Peyer's patch (tissue), 4 donors: ENCODE results near the gene TBC1D2. TPM values are rescaled to one million over a fixed set of nuclear protein-coding genes. Genes with fewer than 3 reads are reported as not detected.

ENCODE experiments used
- DNase-seq, 3 donors: peaks; one replicate each; pipeline ENCODE4 v3.0.0-alpha.2; 2017 to 2019
- H3K27ac ChIP-seq, 4 donors: fragments of 200-600 bp; sonication (generic); one replicate each; pipeline ENCODE4 v1.5.1; 2016 to 2019
- H3K27me3 ChIP-seq, 2 donors: fragments of 200-600 bp; sonication (generic); one replicate each; pipeline ENCODE4 v1.5.1; 2019
- H3K36me3 ChIP-seq, 3 donors: fragments of 200-600 bp; sonication (generic); one replicate each; pipeline ENCODE4 v1.5.1; 2016 to 2019
- H3K4me1 ChIP-seq, 4 donors: fragments of 200-600 bp; sonication (generic); one replicate each; pipeline ENCODE4 v1.5.1; 2016 to 2019
- H3K4me3 ChIP-seq, 4 donors: fragments of 200-600 bp; sonication (generic); 1 replicate in 3 of 4; 2 replicates in 1 of 4; pipeline ENCODE4 v1.5.1; 2016 to 2019; ENCODE audit warnings: mild to moderate bottlenecking in 1 of 4
- H3K9me3 ChIP-seq, 4 donors: fragments of 200-600 bp; sonication (generic); one replicate each; pipeline ENCODE4 v1.5.1; 2016 to 2019; ENCODE audit warnings: mild to moderate bottlenecking in 1 of 4
- POLR2A ChIP-seq, 2 donors: fragments of 450-650 bp; IDR thresholded peaks; one replicate each; pipeline ENCODE4 v1.5.1; 2017; ENCODE audit warnings: antibody characterized with exemption in 2 of 2, mild to moderate bottlenecking in 2 of 2, moderate library complexity in 2 of 2
- small RNA-seq, 2 donors: library from RNA; depleted of rRNA; stranded (forward); fragments of <200 nt; gene quantifications; one replicate each; pipeline ENCODE3, GENCODE V24; 2016
- total RNA-seq, 4 donors: library from RNA; depleted of rRNA; stranded (reverse); fragments of >200 nt; gene quantifications; one replicate each; pipeline ENCODE4 v1.1.0, GENCODE V29; 2016
- TF ChIP-seq, protein P1 (sequence below), 6 experiments: fragments of 450-650 bp in 4 of 6; fragments of 200-600 bp in 2 of 6; sonication (generic) in 1 of 6; IDR thresholded peaks; one replicate each; pipeline ENCODE4 v1.5.1; 2017 to 2019; ENCODE audit warnings: antibody characterized with exemption in 6 of 6, mild to moderate bottlenecking in 3 of 6, moderate library complexity in 1 of 6

TBC1D2 gene
- total RNA-seq, 4 donors from 2014 or later = 28.1 to 68.8 (median 48.4) TPM

GRCh38 chr9:98150164-98150563 lies 105.3 kb downstream of the TBC1D2 start:
- TF ChIP-seq, protein P1, sequence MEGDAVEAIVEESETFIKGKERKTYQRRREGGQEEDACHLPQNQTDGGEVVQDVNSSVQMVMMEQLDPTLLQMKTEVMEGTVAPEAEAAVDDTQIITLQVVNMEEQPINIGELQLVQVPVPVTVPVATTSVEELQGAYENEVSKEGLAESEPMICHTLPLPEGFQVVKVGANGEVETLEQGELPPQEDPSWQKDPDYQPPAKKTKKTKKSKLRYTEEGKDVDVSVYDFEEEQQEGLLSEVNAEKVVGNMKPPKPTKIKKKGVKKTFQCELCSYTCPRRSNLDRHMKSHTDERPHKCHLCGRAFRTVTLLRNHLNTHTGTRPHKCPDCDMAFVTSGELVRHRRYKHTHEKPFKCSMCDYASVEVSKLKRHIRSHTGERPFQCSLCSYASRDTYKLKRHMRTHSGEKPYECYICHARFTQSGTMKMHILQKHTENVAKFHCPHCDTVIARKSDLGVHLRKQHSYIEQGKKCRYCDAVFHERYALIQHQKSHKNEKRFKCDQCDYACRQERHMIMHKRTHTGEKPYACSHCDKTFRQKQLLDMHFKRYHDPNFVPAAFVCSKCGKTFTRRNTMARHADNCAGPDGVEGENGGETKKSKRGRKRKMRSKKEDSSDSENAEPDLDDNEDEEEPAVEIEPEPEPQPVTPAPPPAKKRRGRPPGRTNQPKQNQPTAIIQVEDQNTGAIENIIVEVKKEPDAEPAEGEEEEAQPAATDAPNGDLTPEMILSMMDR (IDR thresholded peaks at IDR 0.05) = no peak
- TF ChIP-seq POLR2A (IDR thresholded peaks at IDR 0.05) = no peak
- H3K27ac ChIP-seq = no peak overlapping the region
- peak in 1 of 3 donors; percentile 33 for DNase-seq

GRCh38 chr9:98149422-98149821 lies 106.0 kb downstream of the TBC1D2 start:
- peaks cover 5 to 32% (median 17%) of the 10 kb centered on the region in 4 donors for H3K4me1 ChIP-seq
- no peak overlapping the region for H3K4me3 ChIP-seq
- peaks cover 0 to 14% (median 0%) of the 10 kb centered on the region in 3 donors for H3K36me3 ChIP-seq
- H3K27ac ChIP-seq = no peak overlapping the region
- DNase-seq = peak in 2 of 3 donors; percentile 10 to 23
- no peaks in the 10 kb centered on the region for H3K9me3 ChIP-seq
- no peaks in the 10 kb centered on the region for H3K27me3 ChIP-seq
- TF ChIP-seq, protein P1 (IDR thresholded peaks at IDR 0.05) = no peak
- no peak for TF ChIP-seq POLR2A (IDR thresholded peaks at IDR 0.05)

More at GRCh38 chr9:98150164-98150563, 105.3 kb downstream of the TBC1D2 start:
- Histone ChIP-seq H3K27me3 (no peaks in the 10 kb centered on the region), H3K36me3 (peaks cover 0 to 19% (median 0%) of the 10 kb centered on the region in 3 donors), H3K4me3 (no peak overlapping the region), H3K4me1 (peaks cover 5 to 25% (median 13%) of the 10 kb centered on the region in 4 donors), H3K9me3 (no peaks in the 10 kb centered on the region)

Small RNAs within 50 kb of the gene (small RNA-seq; reads per million reads assigned to genes)
- 0 reads per million in 2 donors for gene MIR6854

Other genes starting within 250 kb of the TBC1D2 start
- 10 to 100 TPM; 46.4 to 90.8 (median 76.7) TPM for gene NANS, start 198.9 kb downstream of the TBC1D2 start, total RNA-seq
- gene TRIM14, start 136.4 kb downstream of the TBC1D2 start, total RNA-seq = 100 to 1,000 TPM in 1 of 4 donors, 10 to 100 TPM in 3; 61.1 to 101 (median 72.0) TPM
- 10 to 100 TPM; 15.7 to 99.6 (median 91.9) TPM for gene CORO2A, start 63.0 kb downstream of the TBC1D2 start, total RNA-seq